ENCODE data around the gene SAC3D1. TPM values are rescaled to one million over a fixed set of nuclear protein-coding genes. Genes with fewer than 3 reads are reported as not detected.
A peak's percentile ranks its signal among the peaks of the same experiment; 100 is the strongest.

The SAC3D1 gene
- total and polyA plus RNA-seq, 9 of the 15 experiments (the other 6 are each of a cell fraction or from before 2014, with no cell fraction given): 0.20 to 35.2 (median 5.8) TPM

GRCh38 chr11:65040847-65041622, at the start of gene SAC3D1 (continued):
- TF ChIP-seq ARID4B (CRISPR knock-in tag; IDR thresholded peaks at IDR 0.05) (peak; percentile 76; the same call in 1 of the 2 replicates), ID3 (CRISPR knock-in tag; IDR thresholded peaks at IDR 0.05) (no peak), ID3 (tag; IDR thresholded peaks at IDR 0.05) (no peak; the same call in 1 of the 2 replicates), TAL1 (IDR thresholded peaks at IDR 0.05) (no peak), ATF1 (CRISPR knock-in tag; IDR thresholded peaks at IDR 0.05) (no peak), ATF1 (tag; IDR thresholded peaks at IDR 0.05) (peak; percentile 30; the same call in 1 of the 2 replicates), DIDO1 (tag; IDR thresholded peaks at IDR 0.05; ENCODE audit: low read depth) (no peak), CBX5 (IDR thresholded peaks at IDR 0.05; ENCODE audit: borderline replicate concordance, low read depth) (0 out of 2 replicates have a peak, but pooled peaks have one; percentile 16), MTA3 (IDR thresholded peaks at IDR 0.05; ENCODE audit: borderline replicate concordance) (peak; percentile 56), NCOA1 (IDR thresholded peaks at IDR 0.05; ENCODE audit: low read depth) (no peak), RHOXF2B (CRISPR knock-in tag; conservative IDR thresholded peaks at IDR 0.05) (no peak), FOXA3 (CRISPR knock-in tag; conservative IDR thresholded peaks at IDR 0.05 in 1 of 2, IDR thresholded peaks at IDR 0.05 in 1 of 2) (no peak), ZNF3 (CRISPR knock-in tag; IDR thresholded peaks at IDR 0.05) (no peak)
